Choroid plexus epithelial cell (primary cell): ENCODE measurements around the gene C1QL1.

Source experiments
- DNase-seq: peaks from one replicate; pipeline ENCODE4 v3.0.0-alpha.2; 2010; ENCODE audit warnings: low read depth
- H3K4me3 ChIP-seq: 2 replicates; pipeline ENCODE4 v1.5.1; 2011; ENCODE audit warnings: low read depth, mild to moderate bottlenecking, control low read depth, low read length, moderate library complexity
- TF ChIP-seq, protein P1 (sequence below): conservative IDR thresholded peaks from 2 replicates; pipeline ENCODE4 v1.5.1; 2011; ENCODE audit warnings: low read depth, mild to moderate bottlenecking, control low read depth, inconsistent platforms, low read length, moderate library complexity

C1QL1 gene

DNA sequence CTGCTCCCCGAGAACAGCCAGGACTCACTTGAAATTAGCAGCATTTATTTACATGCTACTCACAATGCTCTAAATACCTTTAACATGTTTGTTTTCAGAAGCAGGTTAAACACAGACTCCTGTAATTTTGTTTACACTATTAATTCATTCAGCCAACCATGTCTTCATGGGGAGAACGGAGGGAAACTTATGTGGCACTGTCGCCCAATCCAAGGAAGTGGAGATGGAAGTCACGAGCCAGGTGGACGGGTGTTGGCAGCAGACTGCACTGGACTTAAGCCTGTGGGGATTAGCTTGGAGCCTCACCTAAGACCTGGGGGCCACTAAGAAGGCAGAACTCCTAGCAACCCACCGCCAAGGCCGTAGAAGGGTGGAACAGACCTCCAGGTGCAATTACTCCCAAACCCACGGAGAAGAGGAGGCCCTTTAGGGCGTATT is 44.0 kb downstream of the C1QL1 start:
- TF ChIP-seq, protein P1, sequence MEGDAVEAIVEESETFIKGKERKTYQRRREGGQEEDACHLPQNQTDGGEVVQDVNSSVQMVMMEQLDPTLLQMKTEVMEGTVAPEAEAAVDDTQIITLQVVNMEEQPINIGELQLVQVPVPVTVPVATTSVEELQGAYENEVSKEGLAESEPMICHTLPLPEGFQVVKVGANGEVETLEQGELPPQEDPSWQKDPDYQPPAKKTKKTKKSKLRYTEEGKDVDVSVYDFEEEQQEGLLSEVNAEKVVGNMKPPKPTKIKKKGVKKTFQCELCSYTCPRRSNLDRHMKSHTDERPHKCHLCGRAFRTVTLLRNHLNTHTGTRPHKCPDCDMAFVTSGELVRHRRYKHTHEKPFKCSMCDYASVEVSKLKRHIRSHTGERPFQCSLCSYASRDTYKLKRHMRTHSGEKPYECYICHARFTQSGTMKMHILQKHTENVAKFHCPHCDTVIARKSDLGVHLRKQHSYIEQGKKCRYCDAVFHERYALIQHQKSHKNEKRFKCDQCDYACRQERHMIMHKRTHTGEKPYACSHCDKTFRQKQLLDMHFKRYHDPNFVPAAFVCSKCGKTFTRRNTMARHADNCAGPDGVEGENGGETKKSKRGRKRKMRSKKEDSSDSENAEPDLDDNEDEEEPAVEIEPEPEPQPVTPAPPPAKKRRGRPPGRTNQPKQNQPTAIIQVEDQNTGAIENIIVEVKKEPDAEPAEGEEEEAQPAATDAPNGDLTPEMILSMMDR, result no peak
- no peak for DNase-seq
- no peak overlapping the region for H3K4me3 ChIP-seq

DNA sequence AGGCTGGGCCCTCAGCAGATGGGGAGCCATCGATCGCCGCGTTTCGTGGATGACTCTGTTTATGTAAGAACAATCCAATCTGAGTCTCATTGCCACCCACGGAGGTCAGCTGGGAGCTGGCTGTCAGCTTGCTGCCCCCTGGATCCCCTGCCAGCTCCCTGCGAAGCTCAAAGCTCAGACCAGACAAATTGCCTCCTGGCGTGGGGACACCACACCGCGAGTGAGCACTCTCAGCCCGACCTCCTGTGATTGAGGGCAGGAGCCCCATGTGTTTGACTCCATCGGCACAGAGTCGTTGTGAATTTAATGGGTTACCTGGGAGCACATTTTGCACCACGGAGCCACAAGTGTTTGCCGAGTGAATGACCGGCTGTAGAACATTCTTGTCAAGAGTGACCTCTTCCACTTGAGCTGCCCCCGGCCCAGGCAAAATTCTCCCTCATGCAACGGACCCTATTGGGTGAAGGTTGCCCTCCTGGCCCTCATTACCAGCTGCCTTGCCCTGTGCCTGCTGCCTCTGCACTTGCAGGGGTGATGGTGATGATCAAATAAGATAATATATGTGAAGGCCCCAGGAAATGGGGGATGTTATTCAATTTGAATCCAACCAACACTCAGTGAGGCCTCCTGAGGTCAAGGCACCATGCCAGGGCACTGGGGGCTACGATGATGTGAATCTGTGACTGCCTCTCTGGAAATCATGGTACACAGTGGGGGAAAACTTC is 45.2 kb downstream of the C1QL1 start:
- no peak for DNase-seq
- TF ChIP-seq, protein P1, result no peak

DNA sequence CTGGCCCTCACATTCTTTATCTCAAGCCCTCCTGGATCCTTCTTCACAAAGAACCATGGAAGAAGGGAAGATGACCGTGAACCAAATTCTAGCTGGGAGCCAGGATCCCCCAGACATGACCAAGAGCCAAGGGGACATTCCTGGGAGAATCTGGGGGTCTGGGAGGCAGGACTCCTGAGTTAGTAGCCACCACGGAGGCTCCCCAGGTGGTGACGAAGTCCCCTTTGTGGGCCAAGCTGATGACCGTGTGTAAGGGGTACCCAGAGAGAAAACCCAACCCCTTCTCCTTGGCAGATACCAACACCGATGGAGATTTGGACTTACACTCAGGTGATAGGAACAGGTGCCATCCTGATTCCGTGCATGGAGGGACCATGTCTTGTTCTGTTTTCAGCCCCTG is 46.0 kb downstream of the C1QL1 start:
- TF ChIP-seq, protein P1, result no peak
- no peak overlapping the region for H3K4me3 ChIP-seq
- no peak for DNase-seq

More for the DNA sequence above, 45.2 kb downstream of the C1QL1 start:
- H3K4me3 ChIP-seq, result no peak overlapping the region

DNA sequence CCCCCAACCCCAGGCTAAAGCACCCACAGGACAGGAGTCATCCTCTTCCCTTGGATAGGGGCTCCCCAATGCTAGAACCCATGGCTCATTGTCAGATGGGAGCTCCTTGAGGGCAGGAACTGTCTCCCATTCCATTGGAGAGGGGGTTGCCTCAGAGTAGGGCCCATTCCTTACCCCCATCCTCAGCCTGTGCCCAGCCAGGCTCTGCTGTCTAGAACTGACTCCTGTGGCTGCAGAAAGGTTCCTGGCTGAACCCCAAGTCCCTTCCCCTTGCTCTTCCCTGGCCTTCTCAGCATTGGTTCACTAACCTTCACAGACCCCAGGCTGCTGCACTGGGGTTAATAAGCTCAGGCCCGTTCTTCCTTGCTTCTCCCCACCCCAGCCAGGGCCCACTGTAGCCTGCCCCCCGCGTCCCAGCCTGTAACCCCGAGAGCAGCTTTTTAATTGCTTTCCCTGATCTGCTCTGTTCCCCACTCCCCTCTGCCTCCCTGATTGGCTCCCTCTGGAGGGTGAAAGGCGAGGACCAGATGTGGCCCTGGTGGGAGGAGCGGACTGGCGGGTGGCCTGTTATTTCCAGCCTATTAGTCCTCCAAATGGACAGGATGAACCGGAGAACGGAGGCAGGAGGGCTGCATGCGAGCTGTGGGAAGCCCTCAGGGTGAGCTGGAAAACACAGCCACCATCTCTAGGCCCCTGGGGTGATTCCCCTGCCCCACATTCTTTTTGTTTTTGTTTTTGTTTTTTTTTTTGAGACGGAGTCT is 46.8 kb downstream of the C1QL1 start:
- DNase-seq, result peak; percentile 41
- no peak overlapping the region for H3K4me3 ChIP-seq
- TF ChIP-seq, protein P1, result peak; percentile 25

DNA sequence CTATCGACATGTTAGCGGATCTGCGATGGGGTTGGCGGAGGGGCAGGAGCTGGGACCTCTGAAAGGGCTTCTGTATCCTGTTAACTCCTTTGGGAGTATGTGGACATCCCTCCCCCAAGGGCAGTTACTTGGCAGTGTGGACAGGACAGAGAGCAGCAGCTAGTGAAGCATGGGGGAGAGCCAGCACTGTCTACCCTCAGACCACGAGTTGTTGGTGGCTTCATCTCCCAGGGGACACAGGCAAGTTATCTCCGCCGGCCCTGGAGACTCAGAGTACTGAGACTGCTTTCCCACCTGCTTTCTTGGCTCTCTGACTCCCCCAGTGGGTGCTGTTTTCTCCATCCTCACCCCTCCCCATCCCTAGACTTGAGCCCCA is 47.5 kb downstream of the C1QL1 start:
- TF ChIP-seq, protein P1, result no peak

DNA sequence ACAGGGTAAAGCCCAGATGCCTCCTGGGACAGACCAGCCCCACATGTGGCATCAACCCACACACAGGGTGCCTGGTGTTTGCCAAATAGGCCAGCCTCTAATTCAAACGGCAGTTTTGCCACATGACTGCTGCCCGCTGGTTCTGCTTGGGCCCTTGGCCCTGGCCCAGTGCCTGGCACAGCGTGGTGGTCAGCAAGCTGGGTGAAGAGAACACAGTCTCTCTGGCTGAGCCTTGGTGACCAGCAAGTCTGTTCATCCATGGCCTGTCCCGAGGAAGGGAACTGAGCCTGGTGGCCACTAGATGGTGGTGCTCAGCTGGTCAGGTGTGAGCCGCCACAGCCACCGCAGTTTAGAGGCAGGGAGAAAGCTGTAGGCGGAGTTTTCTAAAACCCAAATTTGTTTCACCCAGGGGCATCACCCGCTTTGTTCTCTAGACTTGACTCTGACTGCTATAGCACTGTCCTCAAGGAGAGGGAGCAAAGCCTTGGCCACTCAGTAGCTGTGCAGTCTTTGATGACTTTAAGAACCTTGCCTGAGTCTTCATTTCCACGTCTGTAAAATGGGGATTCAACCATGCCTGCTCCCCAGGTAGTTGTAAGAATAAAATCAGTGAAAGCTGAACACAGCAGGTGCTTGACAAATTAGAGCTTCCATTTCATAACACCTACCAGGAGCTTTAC is 48.1 kb downstream of the C1QL1 start:
- TF ChIP-seq, protein P1, result peak; percentile 92
- no peak overlapping the region for H3K4me3 ChIP-seq
- peak; percentile 90 for DNase-seq

More for the DNA sequence above, 47.5 kb downstream of the C1QL1 start:
- DNase-seq, result no peak
- H3K4me3 ChIP-seq, result no peak overlapping the region
